Hematopoietic multipotent progenitor cell treated with erythropoietin and hydrocortisone succinate and interleukin-3 and kit ligand, for 17 days (in vitro differentiated cells): ENCODE results near the gene SLC25A44.

Source experiments
- DNase-seq: peaks from one replicate; pipeline ENCODE4 v3.0.0-alpha.2; 2015; ENCODE audit warnings: low spot score

SLC25A44 gene

GRCh38 chr1:156193488-156194299 lies at the start of gene SLC25A44:
TSS of gene SLC25A44 (plus strand) at chr1:156194104. CDS start at chr1:156199848, 5,744 bp downstream.
- DNase-seq, result peak; percentile 99

GRCh38 chr1:156144742-156145141 lies 49.2 kb upstream of the SLC25A44 start:
- DNase-seq, result no peak

- no peak for DNase-seq
These were observed 48.3 kb upstream of the SLC25A44 start for GRCh38 chr1:156145650-156146019.

- DNase-seq, result peak; percentile 66
These were observed 47.7 kb upstream of the SLC25A44 start for GRCh38 chr1:156146020-156146768.

- DNase-seq, result no peak
These were observed 47.0 kb upstream of the SLC25A44 start for GRCh38 chr1:156146769-156147405.

GRCh38 chr1:156148216-156148615 lies 45.7 kb upstream of the SLC25A44 start:
- no peak for DNase-seq

- no peak for DNase-seq
These were observed 44.3 kb upstream of the SLC25A44 start for GRCh38 chr1:156149374-156150332.

- no peak for DNase-seq
These were observed 43.4 kb upstream of the SLC25A44 start for GRCh38 chr1:156150333-156151011.

- no peak for DNase-seq
These were observed 42.7 kb upstream of the SLC25A44 start for GRCh38 chr1:156151093-156151688.

- DNase-seq, result no peak
These were observed 41.3 kb upstream of the SLC25A44 start for GRCh38 chr1:156152628-156153027.

- DNase-seq, result no peak
These were observed 40.5 kb upstream of the SLC25A44 start, which contains the start of gene SEMA4A for GRCh38 chr1:156153362-156153761. TSS of gene SEMA4A (plus strand) at chr1:156153585. CDS start at chr1:156154579, 994 bp downstream.

- DNase-seq, result no peak
These were observed 39.6 kb upstream of the SLC25A44 start for GRCh38 chr1:156154317-156154749.

- DNase-seq, result no peak
These were observed 38.0 kb upstream of the SLC25A44 start for GRCh38 chr1:156155756-156156510.

GRCh38 chr1:156157506-156157905 lies 36.4 kb upstream of the SLC25A44 start:
- no peak for DNase-seq

GRCh38 chr1:156157966-156158365 lies 35.9 kb upstream of the SLC25A44 start:
- DNase-seq, result no peak

- no peak for DNase-seq
These were observed 33.7 kb upstream of the SLC25A44 start for GRCh38 chr1:156160000-156160742.

GRCh38 chr1:156160743-156161171 lies 33.1 kb upstream of the SLC25A44 start:
- no peak for DNase-seq

- DNase-seq, result no peak
These were observed 31.4 kb upstream of the SLC25A44 start for GRCh38 chr1:156162430-156163037.
